IPS DF 6.9 (cell line): ENCODE data around the gene KIF26B.
"Not testable (repeated sequence)": the region's sequence is repeated elsewhere in the genome, so short reads cannot be mapped to it uniquely, and the experiment has no call there.

Experiments
- DNase-seq: peaks from one replicate; pipeline ENCODE4 v3.0.0-alpha.2; 2013; ENCODE audit warnings: low read depth, low spot score
- H3K27ac ChIP-seq: one replicate; pipeline ENCODE4 v1.5.1; 2013; ENCODE audit warnings: low read length, control low read depth
- H3K27me3 ChIP-seq: 2 replicates; pipeline ENCODE4 v1.6.1; 2013; ENCODE audit warnings: mild to moderate bottlenecking, low read length; ENCODE audit not compliant: control insufficient read depth, insufficient read depth
- H3K36me3 ChIP-seq: 2 replicates; pipeline ENCODE4 v1.6.1; 2013; ENCODE audit warnings: low read length; ENCODE audit not compliant: control insufficient read depth, insufficient read depth
- H3K4me1 ChIP-seq: 2 replicates; pipeline ENCODE4 v1.6.1; 2013; ENCODE audit warnings: low read length; ENCODE audit not compliant: control insufficient read depth, insufficient read depth
- H3K4me3 ChIP-seq: 2 replicates; pipeline ENCODE4 v1.5.1; 2013; ENCODE audit warnings: mild to moderate bottlenecking, low read length
- H3K9me3 ChIP-seq: 2 replicates; pipeline ENCODE4 v1.6.1; 2013; ENCODE audit warnings: low read length, inconsistent platforms; ENCODE audit not compliant: control insufficient read depth, insufficient read depth
- WGBS: extraction: QIAGEN DNeasy Blood & Tissue Kit; methylation state at CpG from one replicate; pipeline ENCODE4 v1.1.7; 2013; ENCODE audit warnings: mixed read lengths, missing lambda C conversion rate; ENCODE audit not compliant: insufficient read length, insufficient coverage; 5-methylcytosine and 5-hydroxymethylcytosine counted together

The KIF26B gene

GRCh38 chr1:245690156-245690690 lies 535.4 kb downstream of the KIF26B start:
- Histone ChIP-seq H3K27me3 (no peaks in the 10 kb centered on the region; the same call in 1 of the 2 replicates), H3K27ac (no peak overlapping the region), H3K4me3 (no peak overlapping the region), H3K9me3 (no peaks in the 10 kb centered on the region), H3K4me1 (no peaks in the 10 kb centered on the region), H3K36me3 (no peaks in the 10 kb centered on the region)
- DNase-seq = no peak
- no CpG with 5 or more reads among the region's 9 CpGs for WGBS

DNA sequence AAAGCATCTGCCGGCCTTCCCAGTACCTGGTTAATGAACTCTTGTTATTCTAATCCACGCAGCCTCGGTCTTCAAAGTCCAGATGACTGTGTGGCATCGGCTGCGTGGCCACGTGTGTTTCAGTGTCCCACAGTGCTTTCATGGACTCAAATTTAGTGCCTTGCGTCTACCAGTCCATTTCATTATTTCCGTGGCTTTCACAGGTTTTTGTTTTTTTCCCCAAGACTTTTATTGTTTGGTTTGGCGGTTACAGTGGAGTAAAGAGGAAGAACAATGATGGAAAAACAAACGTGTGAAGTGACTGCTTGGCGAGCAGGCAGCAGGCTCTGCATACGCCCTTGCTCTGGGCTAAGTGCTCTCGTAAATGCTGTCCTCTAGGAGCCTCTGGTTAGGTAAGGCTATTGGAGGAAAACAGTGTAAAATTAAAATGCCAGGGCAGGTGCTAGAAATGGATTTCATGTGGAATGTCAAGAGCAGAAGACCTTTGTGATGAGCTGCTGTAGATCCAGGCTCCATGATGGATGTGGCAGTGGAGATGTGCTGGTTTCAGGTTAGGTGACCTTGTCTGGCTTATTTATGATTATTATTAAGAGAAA lies 536.3 kb downstream of the KIF26B start:
- no peaks in the 10 kb centered on the region for H3K4me1 ChIP-seq
- no peaks in the 10 kb centered on the region for H3K36me3 ChIP-seq
- no peaks in the 10 kb centered on the region for H3K9me3 ChIP-seq
- no peak overlapping the region for H3K27ac ChIP-seq
- H3K27me3 ChIP-seq = no peaks in the 10 kb centered on the region; the same call in none of the 2 replicates
- H3K4me3 ChIP-seq = no peak overlapping the region
- no peak for DNase-seq
- no CpG with 5 or more reads among the region's 13 CpGs for WGBS

- no peaks in the 10 kb centered on the region for H3K36me3 ChIP-seq
- H3K9me3 ChIP-seq = no peaks in the 10 kb centered on the region
- H3K4me1 ChIP-seq = no peaks in the 10 kb centered on the region
- WGBS = no CpG with 5 or more reads among the region's 3 CpGs
- no peak overlapping the region for H3K4me3 ChIP-seq
- no peak for DNase-seq
- no peaks in the 10 kb centered on the region; the same call in none of the 2 replicates for H3K27me3 ChIP-seq
- H3K27ac ChIP-seq = no peak overlapping the region
These were observed 537.1 kb downstream of the KIF26B start for GRCh38 chr1:245691897-245692296.

DNA sequence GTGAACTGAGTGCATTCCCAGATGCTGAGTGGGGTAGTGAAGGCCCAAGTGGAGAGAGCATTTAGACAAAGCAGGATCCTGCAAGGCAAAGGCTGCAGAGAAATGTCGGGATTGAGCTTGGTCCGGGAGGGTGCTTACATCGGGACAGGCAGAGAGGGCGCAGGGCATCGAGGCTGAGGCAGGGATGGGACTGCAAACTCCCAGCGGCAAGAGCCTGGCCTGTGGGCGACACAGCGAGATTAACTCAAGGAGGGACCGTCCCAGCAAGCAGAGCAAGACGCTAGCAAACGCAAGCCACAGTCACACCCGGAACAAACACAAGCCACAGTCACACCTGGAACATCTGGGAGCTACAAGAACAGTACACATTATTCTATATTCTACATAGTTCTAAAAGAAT lies 537.5 kb downstream of the KIF26B start:
- no peak overlapping the region for H3K4me3 ChIP-seq
- H3K27ac ChIP-seq = no peak overlapping the region
- no CpG with 5 or more reads among the region's 12 CpGs for WGBS
- no peak for DNase-seq
- H3K27me3 ChIP-seq = no peaks in the 10 kb centered on the region; the same call in none of the 2 replicates
- H3K36me3 ChIP-seq = no peaks in the 10 kb centered on the region
- H3K4me1 ChIP-seq = no peaks in the 10 kb centered on the region
- H3K9me3 ChIP-seq = no peaks in the 10 kb centered on the region

DNA sequence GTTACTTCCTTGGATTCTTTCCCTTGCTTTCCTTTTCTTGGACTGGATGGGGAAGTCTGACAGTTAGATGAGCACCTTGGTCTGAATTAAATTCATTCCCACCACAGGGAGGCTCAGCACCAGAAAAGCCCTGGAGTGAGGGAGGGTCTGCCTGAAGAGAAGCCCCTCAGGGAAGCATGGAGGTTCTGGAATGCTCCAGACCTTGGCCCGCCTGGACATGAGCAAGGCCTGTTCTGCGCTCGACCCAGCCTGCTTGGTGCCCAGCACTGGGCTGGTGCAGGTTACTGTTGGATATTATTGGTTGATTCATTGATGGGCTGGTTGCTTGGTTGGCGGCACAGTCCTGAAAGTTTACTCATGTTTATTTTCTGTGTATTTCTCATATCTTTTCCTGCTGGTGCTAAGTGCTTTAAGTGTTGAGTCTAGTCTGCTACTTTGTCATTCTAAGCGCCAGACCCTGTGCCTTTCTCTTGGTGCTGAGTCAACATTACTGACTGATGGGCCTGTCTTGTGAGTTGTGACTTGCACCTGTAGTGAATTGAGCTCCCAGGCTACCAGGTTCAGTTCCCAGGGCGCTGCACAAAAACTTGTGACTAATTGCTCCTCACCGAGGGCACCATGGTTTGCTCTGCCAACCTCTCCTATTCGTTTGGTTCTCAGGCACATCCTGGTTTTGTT lies 538.5 kb downstream of the KIF26B start:
- no peak overlapping the region for H3K4me3 ChIP-seq
- no peaks in the 10 kb centered on the region for H3K4me1 ChIP-seq
- no peaks in the 10 kb centered on the region for H3K36me3 ChIP-seq
- no peak overlapping the region for H3K27ac ChIP-seq
- no peaks in the 10 kb centered on the region for H3K9me3 ChIP-seq
- no peaks in the 10 kb centered on the region; the same call in none of the 2 replicates for H3K27me3 ChIP-seq
- DNase-seq = no peak
- WGBS = no CpG with 5 or more reads among the region's 8 CpGs

GRCh38 chr1:245693941-245694752 lies 539.4 kb downstream of the KIF26B start:
- Histone ChIP-seq H3K9me3 (no peaks in the 10 kb centered on the region), H3K36me3 (no peaks in the 10 kb centered on the region), H3K27me3 (no peaks in the 10 kb centered on the region; the same call in 1 of the 2 replicates), H3K4me1 (no peaks in the 10 kb centered on the region), H3K27ac (no peak overlapping the region), H3K4me3 (no peak overlapping the region)
- no CpG with 5 or more reads among the region's 19 CpGs for WGBS
- DNase-seq = no peak

DNA sequence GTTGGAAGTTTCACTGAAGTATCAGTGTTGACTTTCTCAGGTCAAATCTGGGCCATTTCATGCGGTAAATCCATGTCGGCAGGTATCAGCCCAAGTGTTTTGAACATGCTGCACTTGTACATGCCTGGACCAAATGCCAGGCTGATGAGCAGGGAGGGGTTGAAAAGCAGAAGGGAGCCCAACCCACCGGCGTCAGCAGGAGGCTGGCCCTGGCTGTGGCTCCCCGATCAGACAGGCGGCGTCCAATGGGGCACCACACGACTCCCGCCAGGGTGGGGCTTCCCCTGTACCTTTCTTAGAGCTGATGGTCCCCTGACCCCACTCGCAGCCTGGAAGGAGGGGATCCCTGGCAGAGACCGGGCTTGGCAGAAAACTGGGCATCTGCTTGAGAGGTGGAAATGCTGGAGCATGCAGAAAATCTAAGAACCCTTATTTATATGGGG lies 540.0 kb downstream of the KIF26B start:
- no peak for DNase-seq
- no peak overlapping the region for H3K4me3 ChIP-seq
- no peaks in the 10 kb centered on the region for H3K36me3 ChIP-seq
- WGBS = no CpG with 5 or more reads among the region's 11 CpGs
- no peaks in the 10 kb centered on the region for H3K4me1 ChIP-seq
- H3K27me3 ChIP-seq = no peaks in the 10 kb centered on the region; the same call in 1 of the 2 replicates
- H3K9me3 ChIP-seq = no peaks in the 10 kb centered on the region
- no peak overlapping the region for H3K27ac ChIP-seq

DNA sequence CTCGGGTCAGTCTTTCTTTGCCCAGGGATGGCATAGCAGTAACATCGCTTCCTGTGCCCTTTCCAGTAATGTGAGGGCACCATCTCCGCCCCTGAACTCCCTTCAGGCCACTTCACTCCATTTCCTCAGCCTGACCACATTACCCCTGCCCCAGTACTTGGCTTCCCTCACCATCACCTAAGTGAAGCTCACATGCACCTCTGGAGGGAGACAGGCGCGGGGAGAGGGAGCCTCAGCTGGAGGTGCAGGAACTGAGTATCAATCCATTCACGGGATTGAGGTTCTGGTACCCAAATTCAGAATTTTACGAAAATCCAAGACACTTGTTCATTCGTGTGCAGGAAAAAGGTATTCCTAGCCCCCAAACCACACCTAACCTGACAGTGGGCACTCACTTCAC lies 540.4 kb downstream of the KIF26B start:
- no peaks in the 10 kb centered on the region; the same call in 1 of the 2 replicates for H3K27me3 ChIP-seq
- no peak for DNase-seq

GRCh38 chr1:245695701-245696100 lies 540.9 kb downstream of the KIF26B start:
- DNase-seq = not testable (repeated sequence)
- WGBS = no CpG with 5 or more reads among the region's 11 CpGs

More for the DNA sequence above, 540.4 kb downstream of the KIF26B start:
- H3K36me3 ChIP-seq = no peaks in the 10 kb centered on the region
- H3K4me1 ChIP-seq = no peaks in the 10 kb centered on the region
- no peak overlapping the region for H3K27ac ChIP-seq
- no CpG with 5 or more reads among the region's 8 CpGs for WGBS
- H3K4me3 ChIP-seq = no peak overlapping the region
- no peaks in the 10 kb centered on the region for H3K9me3 ChIP-seq

DNA sequence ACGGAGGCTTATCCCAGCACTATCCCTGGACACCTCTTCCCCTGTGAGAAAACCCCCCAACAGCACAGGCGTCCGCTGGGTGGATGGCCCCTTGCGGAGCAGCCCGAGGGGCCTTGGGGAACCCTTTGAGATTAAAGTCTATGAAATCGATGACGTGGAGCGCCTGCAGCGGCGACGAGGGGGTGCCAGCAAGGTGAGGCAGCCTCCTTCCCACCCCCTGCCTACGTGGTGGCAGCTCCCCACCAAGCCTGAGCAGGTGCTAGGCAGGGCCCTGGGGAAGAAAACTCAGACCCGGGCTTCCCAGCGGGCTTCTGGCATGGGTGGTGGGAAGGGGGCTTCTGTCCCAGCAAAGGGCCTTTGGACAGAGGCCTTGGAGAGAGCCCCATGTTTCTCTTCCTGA lies 543.3 kb downstream of the KIF26B start:
- WGBS = no CpG with 5 or more reads among the region's 14 CpGs
- Histone ChIP-seq H3K27me3 (no peaks in the 10 kb centered on the region; the same call in 1 of the 2 replicates), H3K36me3 (no peaks in the 10 kb centered on the region), H3K4me1 (no peaks in the 10 kb centered on the region), H3K9me3 (no peaks in the 10 kb centered on the region), H3K4me3 (no peak overlapping the region), H3K27ac (no peak overlapping the region)
- no peak for DNase-seq

More at GRCh38 chr1:245695701-245696100, 540.9 kb downstream of the KIF26B start:
- not testable (repeated sequence) for H3K27ac ChIP-seq, H3K9me3 ChIP-seq, H3K36me3 ChIP-seq, H3K4me1 ChIP-seq, H3K27me3 ChIP-seq, H3K4me3 ChIP-seq
